Heart left ventricle (tissue), 13 donors: ENCODE measurements around the gene ESRRA.

Experiments
- POLR2A ChIP-seq, 2 donors: fragments of 450-650 bp; IDR thresholded peaks; one replicate each; pipeline ENCODE4 v1.6.1; 2017; ENCODE audit warnings: antibody characterized with exemption in 2 of 2, mild to moderate bottlenecking in 2 of 2, moderate library complexity in 2 of 2
- TF ChIP-seq, protein P1 (sequence below), 12 donors: fragments of 200-600 bp; sonication (generic) in 4 of 12; IDR thresholded peaks; one replicate each; pipeline versions ENCODE4 v1.5.0 to v1.8.0; 2018 to 2022; ENCODE audit warnings: antibody characterized with exemption in 12 of 12, mild to moderate bottlenecking in 5 of 12
- donor health status: ischemic (EF 13 %, LVEDD 7.1; RV severe dilation, severe dysfunction).
- donor health status: DM: no; HTN: yes; CAD: no.
- donor health status: DM: no; HTN: no; CAD: no.
- donor health status: ischemic (EF 25% LVEDD 6.9; RV normal size, moderate dysfunction).
- donor health status: ischemic (EF 25% LVEDD 5.7; RV mildly dilated, moderate dysfunction).
- donor health status: ischemic (EF 35%, LVEDD 5.7; RV mildly dilated, moderate dysfunction).
- donor health status: nonischemic (EF 11% LVEDD 7.7; RV severe dilation, severe dysfunction).
- donor health status: DM: yes; HTN: yes; CAD: no.
- donor health status: PGD.
- donor health status: ischemic (EF 29% LVEDD 5.4; RV normal size, mild dysfunction).
- donor health status: nonischemic (EF 23%, LVEDD 6.1; RV moderate dilation, normal function).

DNA sequence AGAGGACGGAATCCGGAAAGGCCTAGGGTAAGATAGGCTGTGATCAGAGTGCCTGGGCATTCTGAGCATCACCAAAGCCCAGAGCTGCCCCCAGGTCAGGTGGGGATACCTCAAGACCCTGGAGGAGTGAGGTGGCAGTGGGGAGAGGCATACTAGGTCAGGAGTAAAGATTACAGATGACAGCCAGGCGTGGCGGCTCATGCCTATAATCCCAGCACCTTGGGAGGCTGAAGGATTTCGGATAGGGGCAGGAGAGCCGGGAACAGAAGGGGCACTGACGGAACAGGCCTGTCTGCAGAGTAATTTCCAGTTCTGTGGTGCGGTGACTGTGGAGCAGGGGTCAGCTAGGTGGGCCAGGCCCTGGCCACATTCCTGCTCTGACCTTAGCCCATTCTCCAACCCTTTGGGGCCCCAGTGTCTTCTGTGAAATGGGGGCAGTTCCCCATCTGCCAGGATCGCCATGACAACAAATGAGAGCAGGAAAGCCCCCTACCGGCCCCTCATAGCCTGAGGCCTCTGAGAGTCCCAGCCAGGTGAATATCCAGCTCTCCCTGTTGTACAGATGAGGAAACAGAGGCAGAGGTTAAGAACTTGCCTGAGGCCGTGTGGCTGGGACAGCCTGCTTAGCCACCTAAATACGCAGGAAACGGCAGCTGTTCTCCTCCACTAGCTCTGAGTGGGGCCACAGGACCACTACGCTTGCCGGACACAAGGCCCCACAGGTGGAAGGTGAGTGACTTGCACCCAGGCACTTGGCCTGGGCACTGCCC is 30.1 kb upstream of the ESRRA start:
- TF ChIP-seq, protein P1, sequence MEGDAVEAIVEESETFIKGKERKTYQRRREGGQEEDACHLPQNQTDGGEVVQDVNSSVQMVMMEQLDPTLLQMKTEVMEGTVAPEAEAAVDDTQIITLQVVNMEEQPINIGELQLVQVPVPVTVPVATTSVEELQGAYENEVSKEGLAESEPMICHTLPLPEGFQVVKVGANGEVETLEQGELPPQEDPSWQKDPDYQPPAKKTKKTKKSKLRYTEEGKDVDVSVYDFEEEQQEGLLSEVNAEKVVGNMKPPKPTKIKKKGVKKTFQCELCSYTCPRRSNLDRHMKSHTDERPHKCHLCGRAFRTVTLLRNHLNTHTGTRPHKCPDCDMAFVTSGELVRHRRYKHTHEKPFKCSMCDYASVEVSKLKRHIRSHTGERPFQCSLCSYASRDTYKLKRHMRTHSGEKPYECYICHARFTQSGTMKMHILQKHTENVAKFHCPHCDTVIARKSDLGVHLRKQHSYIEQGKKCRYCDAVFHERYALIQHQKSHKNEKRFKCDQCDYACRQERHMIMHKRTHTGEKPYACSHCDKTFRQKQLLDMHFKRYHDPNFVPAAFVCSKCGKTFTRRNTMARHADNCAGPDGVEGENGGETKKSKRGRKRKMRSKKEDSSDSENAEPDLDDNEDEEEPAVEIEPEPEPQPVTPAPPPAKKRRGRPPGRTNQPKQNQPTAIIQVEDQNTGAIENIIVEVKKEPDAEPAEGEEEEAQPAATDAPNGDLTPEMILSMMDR (IDR thresholded peaks at IDR 0.05): no peak
- no peak for TF ChIP-seq POLR2A (IDR thresholded peaks at IDR 0.05)
